WTC11 (cell line): Measurements from ENCODE around the gene CDH9.

ENCODE experiments used
- CBFB ChIP-seq: sonication (generic); formaldehyde crosslinking; IDR thresholded peaks from 2 replicates; pipeline ENCODE4 v1.8.1; 2022; ENCODE audit warnings: mild to moderate bottlenecking, low read depth, missing genetic modification reagents
- NR1H2 ChIP-seq: sonication (generic); formaldehyde crosslinking; IDR thresholded peaks from 2 replicates; pipeline ENCODE4 v1.9.0; 2021; ENCODE audit warnings: mild to moderate bottlenecking, moderate library complexity, missing genetic modification reagents
- SMAD3 ChIP-seq: sonication (generic); formaldehyde crosslinking; IDR thresholded peaks from 2 replicates; pipeline ENCODE4 v1.8.0; 2022; ENCODE audit warnings: missing genetic modification reagents, mild to moderate bottlenecking, borderline replicate concordance
- TCF7 ChIP-seq: sonication (generic); formaldehyde crosslinking; IDR thresholded peaks from 2 replicates; pipeline ENCODE4 v1.8.0; 2022; ENCODE audit warnings: mild to moderate bottlenecking, low read depth, missing genetic modification reagents, moderate library complexity
- ZNF121 ChIP-seq: sonication (generic); formaldehyde crosslinking; IDR thresholded peaks from 2 replicates; pipeline ENCODE4 v1.8.0; 2023; ENCODE audit warnings: missing genetic modification reagents
- ZNF317 ChIP-seq: sonication (generic); formaldehyde crosslinking; IDR thresholded peaks from 2 replicates; pipeline ENCODE4 v1.8.1; 2023; ENCODE audit warnings: low read depth, mild to moderate bottlenecking, moderate library complexity, missing genetic modification reagents, borderline replicate concordance
- ZNF423 ChIP-seq: fragments of 250-450 bp; sonication (Bioruptor Pico); IDR thresholded peaks from 2 replicates; pipeline ENCODE4 v2.1.2; 2022; ENCODE audit warnings: mild to moderate bottlenecking, moderate library complexity
- TF ChIP-seq, protein P1 (sequence below): fragments of 250-450 bp; sonication (Bioruptor Pico); IDR thresholded peaks from 2 replicates; pipeline ENCODE4 v2.1.2; 2022; ENCODE audit warnings: mild to moderate bottlenecking, moderate library complexity
- TF ChIP-seq, protein P2 (sequence below): fragments of 200-600 bp; IDR thresholded peaks from 2 replicates; pipeline ENCODE4 v1.8.0; 2022; ENCODE audit warnings: antibody characterized with exemption
- TF ChIP-seq, protein P3 (sequence below): sonication (generic); formaldehyde crosslinking; conservative IDR thresholded peaks from 2 replicates; pipeline ENCODE4 v1.8.1; 2022; ENCODE audit warnings: mild to moderate bottlenecking, missing genetic modification reagents
- TF ChIP-seq, protein P4 (sequence below): sonication (generic); formaldehyde crosslinking; IDR thresholded peaks from 2 replicates; pipeline ENCODE4 v1.8.0; 2023; ENCODE audit warnings: missing genetic modification reagents
- TF ChIP-seq, protein P5 (sequence below): sonication (generic); formaldehyde crosslinking; IDR thresholded peaks from 2 replicates; pipeline ENCODE4 v1.8.1; 2023; ENCODE audit warnings: mild to moderate bottlenecking, missing genetic modification reagents

DNA sequence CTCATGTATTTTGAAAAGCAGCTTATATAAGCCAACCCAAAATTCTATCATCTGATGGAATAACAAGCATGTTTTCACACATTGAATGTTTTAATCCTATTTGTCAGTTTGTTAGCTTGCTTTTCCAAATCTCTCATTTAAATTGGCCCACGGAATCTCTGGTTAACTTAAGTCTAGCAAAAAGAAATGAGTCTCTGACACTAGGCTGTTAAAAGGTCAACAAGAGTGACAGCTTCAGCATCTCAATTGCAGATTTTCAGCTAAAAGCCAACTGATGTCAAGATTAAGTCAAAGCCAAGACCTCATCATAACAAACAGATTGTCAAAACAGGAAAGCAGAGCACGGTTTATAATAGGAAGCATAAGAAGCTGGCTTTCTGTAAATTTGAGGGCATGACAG is 49.4 kb upstream of the CDH9 start:
- TF ChIP-seq, protein P1, sequence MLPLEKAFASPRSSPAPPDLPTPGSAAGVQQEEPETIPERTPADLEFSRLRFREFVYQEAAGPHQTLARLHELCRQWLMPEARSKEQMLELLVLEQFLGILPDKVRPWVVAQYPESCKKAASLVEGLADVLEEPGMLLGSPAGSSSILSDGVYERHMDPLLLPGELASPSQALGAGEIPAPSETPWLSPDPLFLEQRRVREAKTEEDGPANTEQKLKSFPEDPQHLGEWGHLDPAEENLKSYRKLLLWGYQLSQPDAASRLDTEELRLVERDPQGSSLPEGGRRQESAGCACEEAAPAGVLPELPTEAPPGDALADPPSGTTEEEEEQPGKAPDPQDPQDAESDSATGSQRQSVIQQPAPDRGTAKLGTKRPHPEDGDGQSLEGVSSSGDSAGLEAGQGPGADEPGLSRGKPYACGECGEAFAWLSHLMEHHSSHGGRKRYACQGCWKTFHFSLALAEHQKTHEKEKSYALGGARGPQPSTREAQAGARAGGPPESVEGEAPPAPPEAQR = no peak
- no peak for TF ChIP-seq SMAD3
- TF ChIP-seq ZNF121 (CRISPR knock-in tag) = no peak
- TF ChIP-seq, protein P2, sequence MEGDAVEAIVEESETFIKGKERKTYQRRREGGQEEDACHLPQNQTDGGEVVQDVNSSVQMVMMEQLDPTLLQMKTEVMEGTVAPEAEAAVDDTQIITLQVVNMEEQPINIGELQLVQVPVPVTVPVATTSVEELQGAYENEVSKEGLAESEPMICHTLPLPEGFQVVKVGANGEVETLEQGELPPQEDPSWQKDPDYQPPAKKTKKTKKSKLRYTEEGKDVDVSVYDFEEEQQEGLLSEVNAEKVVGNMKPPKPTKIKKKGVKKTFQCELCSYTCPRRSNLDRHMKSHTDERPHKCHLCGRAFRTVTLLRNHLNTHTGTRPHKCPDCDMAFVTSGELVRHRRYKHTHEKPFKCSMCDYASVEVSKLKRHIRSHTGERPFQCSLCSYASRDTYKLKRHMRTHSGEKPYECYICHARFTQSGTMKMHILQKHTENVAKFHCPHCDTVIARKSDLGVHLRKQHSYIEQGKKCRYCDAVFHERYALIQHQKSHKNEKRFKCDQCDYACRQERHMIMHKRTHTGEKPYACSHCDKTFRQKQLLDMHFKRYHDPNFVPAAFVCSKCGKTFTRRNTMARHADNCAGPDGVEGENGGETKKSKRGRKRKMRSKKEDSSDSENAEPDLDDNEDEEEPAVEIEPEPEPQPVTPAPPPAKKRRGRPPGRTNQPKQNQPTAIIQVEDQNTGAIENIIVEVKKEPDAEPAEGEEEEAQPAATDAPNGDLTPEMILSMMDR = no peak
- TF ChIP-seq ZNF423 (CRISPR knock-in tag) = no peak
- TF ChIP-seq, protein P3, sequence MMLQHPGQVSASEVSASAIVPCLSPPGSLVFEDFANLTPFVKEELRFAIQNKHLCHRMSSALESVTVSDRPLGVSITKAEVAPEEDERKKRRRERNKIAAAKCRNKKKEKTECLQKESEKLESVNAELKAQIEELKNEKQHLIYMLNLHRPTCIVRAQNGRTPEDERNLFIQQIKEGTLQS = no peak
- no peak for TF ChIP-seq NR1H2 (CRISPR knock-in tag)
- TF ChIP-seq TCF7 = no peak
- TF ChIP-seq, protein P4, sequence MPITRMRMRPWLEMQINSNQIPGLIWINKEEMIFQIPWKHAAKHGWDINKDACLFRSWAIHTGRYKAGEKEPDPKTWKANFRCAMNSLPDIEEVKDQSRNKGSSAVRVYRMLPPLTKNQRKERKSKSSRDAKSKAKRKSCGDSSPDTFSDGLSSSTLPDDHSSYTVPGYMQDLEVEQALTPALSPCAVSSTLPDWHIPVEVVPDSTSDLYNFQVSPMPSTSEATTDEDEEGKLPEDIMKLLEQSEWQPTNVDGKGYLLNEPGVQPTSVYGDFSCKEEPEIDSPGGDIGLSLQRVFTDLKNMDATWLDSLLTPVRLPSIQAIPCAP = no peak
- TF ChIP-seq, protein P5, sequence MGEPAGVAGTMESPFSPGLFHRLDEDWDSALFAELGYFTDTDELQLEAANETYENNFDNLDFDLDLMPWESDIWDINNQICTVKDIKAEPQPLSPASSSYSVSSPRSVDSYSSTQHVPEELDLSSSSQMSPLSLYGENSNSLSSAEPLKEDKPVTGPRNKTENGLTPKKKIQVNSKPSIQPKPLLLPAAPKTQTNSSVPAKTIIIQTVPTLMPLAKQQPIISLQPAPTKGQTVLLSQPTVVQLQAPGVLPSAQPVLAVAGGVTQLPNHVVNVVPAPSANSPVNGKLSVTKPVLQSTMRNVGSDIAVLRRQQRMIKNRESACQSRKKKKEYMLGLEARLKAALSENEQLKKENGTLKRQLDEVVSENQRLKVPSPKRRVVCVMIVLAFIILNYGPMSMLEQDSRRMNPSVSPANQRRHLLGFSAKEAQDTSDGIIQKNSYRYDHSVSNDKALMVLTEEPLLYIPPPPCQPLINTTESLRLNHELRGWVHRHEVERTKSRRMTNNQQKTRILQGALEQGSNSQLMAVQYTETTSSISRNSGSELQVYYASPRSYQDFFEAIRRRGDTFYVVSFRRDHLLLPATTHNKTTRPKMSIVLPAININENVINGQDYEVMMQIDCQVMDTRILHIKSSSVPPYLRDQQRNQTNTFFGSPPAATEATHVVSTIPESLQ (CRISPR knock-in tag) = no peak
- TF ChIP-seq ZNF317 = no peak
- no peak for TF ChIP-seq CBFB (CRISPR knock-in tag)
